ENCODE measurements around the gene P2RX6.
"Not testable (repeated sequence)": the region's sequence is repeated elsewhere in the genome, so short reads cannot be mapped to it uniquely, and the experiment has no call there.

The P2RX6 gene

GRCh38 chr22:21055880-21056319 is 40.9 kb downstream of the P2RX6 start:
- no peak for TF ChIP-seq CTCF (IDR thresholded peaks at IDR 0.05)
- no peak for TF ChIP-seq ZFX (IDR thresholded peaks at IDR 0.05; ENCODE audit: borderline replicate concordance)
- no peak overlapping the region for H3K27ac ChIP-seq

- not testable (repeated sequence) for H3K27ac ChIP-seq
These were observed 45.4 kb downstream of the P2RX6 start for GRCh38 chr22:21060363-21060762.

- not testable (repeated sequence) for H3K27ac ChIP-seq
These were observed 46.8 kb downstream of the P2RX6 start for GRCh38 chr22:21061660-21062321.

GRCh38 chr22:21064425-21064824 is 49.5 kb downstream of the P2RX6 start:
- not testable (repeated sequence) for H3K27ac ChIP-seq

GRCh38 chr22:21064917-21065864 is 50.2 kb downstream of the P2RX6 start:
- TF ChIP-seq ZFX (IDR thresholded peaks at IDR 0.05; ENCODE audit: borderline replicate concordance) (no peak), CTCF (IDR thresholded peaks at IDR 0.05) (no peak)
- H3K27ac ChIP-seq = no peak overlapping the region

GRCh38 chr22:21067075-21067900 is 52.3 kb downstream of the P2RX6 start:
- TF ChIP-seq ZFX (IDR thresholded peaks at IDR 0.05; ENCODE audit: borderline replicate concordance) (no peak), CTCF (IDR thresholded peaks at IDR 0.05) (no peak)
- H3K27ac ChIP-seq = no peak overlapping the region

- TF ChIP-seq ZFX (IDR thresholded peaks at IDR 0.05; ENCODE audit: borderline replicate concordance) = no peak
- no peak for TF ChIP-seq CTCF (IDR thresholded peaks at IDR 0.05)
- H3K27ac ChIP-seq = no peak overlapping the region
These were observed 53.1 kb downstream of the P2RX6 start for GRCh38 chr22:21067901-21068680.

- H3K27ac ChIP-seq = no peak overlapping the region
- no peak for TF ChIP-seq ZFX (IDR thresholded peaks at IDR 0.05; ENCODE audit: borderline replicate concordance)
- TF ChIP-seq CTCF (IDR thresholded peaks at IDR 0.05) = no peak
These were observed 53.8 kb downstream of the P2RX6 start for GRCh38 chr22:21068681-21069276.
